Keratinocyte (primary cell): Measurements from ENCODE around the gene EIF3B. TPM values are rescaled to one million over a fixed set of nuclear protein-coding genes. Genes with fewer than 3 reads are reported as not detected.

ENCODE experiments used
- DNase-seq: peaks from one replicate; pipeline ENCODE4 v3.0.0-alpha.2; 2011; ENCODE audit warnings: low read depth, missing footprints, low spot score
- FAIRE-seq: peaks from 2 replicates; lab custom pipeline; 2011; peaks lifted over from hg19 to GRCh38; lab: Jason Lieb, UNC
- H2AFZ ChIP-seq: 2 replicates; pipeline ENCODE4 v1.6.0; 2012; ENCODE audit warnings: low read length, control low read depth, inconsistent platforms; ENCODE audit not compliant: control insufficient read depth
- H3K27ac ChIP-seq: 2 replicates; pipeline ENCODE4 v1.5.1; 2011; ENCODE audit warnings: low read length; ENCODE audit not compliant: control insufficient read depth, insufficient read depth
- H3K27me3 ChIP-seq: 3 replicates; pipeline ENCODE4 v1.6.0; 2011; ENCODE audit warnings: low read length; ENCODE audit not compliant: control insufficient read depth, insufficient read depth; ENCODE audit errors: extremely low read depth
- H3K36me3 ChIP-seq, 2 experiments: 2 replicates in 1 of 2; 3 replicates in 1 of 2; pipeline ENCODE4 v1.5.1; 2011; ENCODE audit warnings: low read length in 2 of 2, mild to moderate bottlenecking in 1 of 2; ENCODE audit not compliant: control insufficient read depth in 2 of 2, insufficient read depth in 2 of 2; ENCODE audit errors: extremely low read depth in 1 of 2
- H3K4me1 ChIP-seq: 3 replicates; pipeline ENCODE4 v1.5.1; 2011; ENCODE audit warnings: low read length; ENCODE audit not compliant: control insufficient read depth, insufficient read depth; ENCODE audit errors: extremely low read depth
- H3K4me2 ChIP-seq: 3 replicates; pipeline ENCODE4 v1.6.0; 2011; ENCODE audit warnings: low read depth, low read length; ENCODE audit not compliant: control insufficient read depth, insufficient read depth; ENCODE audit errors: extremely low read depth
- H3K4me3 ChIP-seq, 3 experiments: fragments of 200-600 bp in 1 of 3; sonication (generic) in 1 of 3; 2 replicates in 2 of 3; 3 replicates in 1 of 3; pipeline ENCODE4 v1.5.1; 2011 to 2016; ENCODE audit warnings: low read length in 3 of 3, mild to moderate bottlenecking in 3 of 3, control low read depth in 2 of 3, inconsistent platforms in 1 of 3, low read depth in 1 of 3, mixed read lengths in 1 of 3, mixed run types in 1 of 3, moderate library complexity in 1 of 3; ENCODE audit not compliant: control insufficient read depth in 2 of 3, insufficient read depth in 2 of 3; ENCODE audit errors: extremely low read depth in 1 of 3
- H3K79me2 ChIP-seq: 2 replicates; pipeline ENCODE4 v1.6.0; 2012; ENCODE audit warnings: low read length; ENCODE audit not compliant: control insufficient read depth, insufficient read depth
- H3K9ac ChIP-seq: 3 replicates; pipeline ENCODE4 v1.6.0; 2011; ENCODE audit warnings: low read length; ENCODE audit not compliant: control insufficient read depth, insufficient read depth; ENCODE audit errors: extremely low read depth
- H3K9me1 ChIP-seq: 3 replicates; pipeline ENCODE4 v1.6.0; 2011; ENCODE audit warnings: low read length; ENCODE audit not compliant: control insufficient read depth, insufficient read depth; ENCODE audit errors: extremely low read depth
- H3K9me3 ChIP-seq: 2 replicates; pipeline ENCODE4 v1.5.1; 2012; ENCODE audit warnings: low read depth, low read length; ENCODE audit not compliant: control insufficient read depth
- H4K20me1 ChIP-seq: 3 replicates; pipeline ENCODE4 v1.6.0; 2011; ENCODE audit warnings: low read length; ENCODE audit not compliant: control insufficient read depth, insufficient read depth; ENCODE audit errors: extremely low read depth
- CTCF ChIP-seq, 3 experiments: IDR thresholded peaks in 1 of 3; conservative IDR thresholded peaks in 1 of 3; optimal IDR thresholded peaks in 1 of 3; 2 replicates in 2 of 3; 3 replicates in 1 of 3; pipeline versions ENCODE3 to v1.5.1; 2011; ENCODE audit warnings: low read length in 3 of 3, mild to moderate bottlenecking in 3 of 3, moderate library complexity in 2 of 3, control low read depth in 1 of 3, inconsistent platforms in 1 of 3; ENCODE audit not compliant: insufficient read depth in 2 of 3; ENCODE audit errors: extremely low read depth in 1 of 3
- EZH2 ChIP-seq: IDR thresholded peaks from one replicate; pipeline ENCODE4 v1.6.1; 2012; ENCODE audit warnings: inconsistent platforms, mild to moderate bottlenecking, low read length, moderate library complexity
- dilution Hi-C: fragments of 300-500 bp; cut with MboI; formaldehyde crosslinking; loops from one replicate; pipeline ENCODE4 v1.7.0; 2020; ENCODE audit warnings: low sequenced_read_pairs; ENCODE audit not compliant: extremely low pct_ligation_motif_present
- polyA plus RNA-seq, 5 experiments: library from polyadenylated mRNA; depleted of rRNA in 3 of 5; stranded (reverse) in 3 of 5; stranded (forward) in 1 of 5; unstranded in 1 of 5; fragments of >200 nt; gene quantifications; 1 replicate in 1 of 5; 2 replicates in 3 of 5; 3 replicates in 1 of 5; pipeline versions ENCODE4 v1.2.1 to v1.2.3, GENCODE V29; 2011 to 2012; ENCODE audit warnings: missing spikeins in 2 of 5, low read depth in 1 of 5, low replicate concordance in 1 of 5

Gene EIF3B
- polyA plus RNA-seq, 1 donor (not counting 4 experiments of a cell fraction or from before 2014, with no cell fraction given), result 169 TPM

DNA sequence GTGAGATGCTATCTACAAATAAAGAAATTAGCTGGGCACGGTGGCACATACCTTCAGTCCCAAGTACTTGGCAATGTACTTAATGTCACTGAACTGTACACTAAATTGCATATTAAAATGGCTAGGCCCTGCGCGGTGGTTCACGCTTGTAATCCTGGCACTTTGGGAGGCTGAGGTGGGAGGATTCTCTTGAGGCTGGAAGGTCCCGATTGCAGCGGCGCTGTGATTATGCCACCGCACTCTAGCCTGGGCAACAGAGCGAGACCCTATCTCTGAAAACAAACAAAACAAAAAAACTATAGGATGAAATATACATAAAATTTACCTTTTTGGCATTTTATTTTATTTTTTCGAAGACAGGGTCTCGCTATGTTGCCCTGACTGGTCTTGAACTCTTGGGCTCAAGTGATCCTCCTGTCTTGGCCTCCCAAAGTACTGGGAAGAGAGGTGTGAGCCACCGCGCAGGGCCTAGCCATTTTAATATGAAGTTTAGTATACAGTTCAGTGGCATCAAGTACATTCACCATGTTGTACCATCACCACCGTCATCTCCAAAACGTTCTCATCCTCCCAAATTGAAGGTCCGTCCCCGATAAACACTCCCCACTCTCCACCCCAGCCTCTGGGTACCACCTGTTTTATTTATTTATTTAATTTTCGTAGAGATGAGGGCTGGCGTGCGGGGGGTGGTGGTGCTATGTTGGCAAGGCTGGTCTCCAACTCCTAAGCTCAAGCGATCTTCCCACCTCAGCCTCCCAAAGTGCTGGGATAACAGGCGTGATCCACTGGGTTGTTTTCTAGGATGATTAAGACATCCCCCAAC lies 1.3 kb upstream of the EIF3B start:
- no peaks in the 10 kb centered on the region for H3K27me3 ChIP-seq
- H2AFZ ChIP-seq, result peak overlapping the region; percentile 31
- no peak for TF ChIP-seq CTCF (optimal IDR thresholded peaks at IDR 0.05 in 1 of 3, IDR thresholded peaks at IDR 0.05 in 1 of 3, conservative IDR thresholded peaks at IDR 0.05 in 1 of 3; ENCODE audit: extremely low read depth in 1 of 3, insufficient read depth in 2 of 3, low read length in 3 of 3)
- no peak for TF ChIP-seq EZH2
- peaks cover 7 to 17% of the 10 kb centered on the region in 2 experiments for H3K36me3 ChIP-seq
- peaks cover 41% of the 10 kb centered on the region for H3K79me2 ChIP-seq
- no peaks in the 10 kb centered on the region for H3K9me3 ChIP-seq
- peaks cover 9% of the 10 kb centered on the region for H4K20me1 ChIP-seq
- H3K4me2 ChIP-seq, result peak overlapping the region; percentile 94
- peaks cover 17% of the 10 kb centered on the region for H3K4me1 ChIP-seq
- FAIRE-seq (no peak), DNase-seq (no peak)
- peak overlapping the region; percentile 100 for H3K9ac ChIP-seq
- no peaks in the 10 kb centered on the region for H3K9me1 ChIP-seq
- dilution Hi-C loops, result no loop called here
- peak overlapping the region; percentile 72 to 86 (median 83) for H3K4me3 ChIP-seq
- H3K27ac ChIP-seq, result peak overlapping the region; percentile 100

DNA sequence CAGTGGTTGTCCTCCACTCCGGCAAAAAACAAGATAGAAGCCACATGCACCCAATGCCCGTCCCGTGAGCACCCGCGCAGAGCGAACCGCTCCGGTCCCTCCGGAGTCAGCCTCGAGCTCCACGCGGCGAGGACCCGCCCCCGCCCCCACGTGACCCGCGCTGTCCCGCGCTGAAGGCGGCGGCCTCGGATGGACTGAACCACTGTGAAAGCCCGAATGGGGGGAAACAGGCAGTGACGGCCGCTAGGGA lies 766 bp upstream of the EIF3B start:
- H3K4me3 ChIP-seq, result peak overlapping the region; percentile 72 to 86 (median 83)
- TF ChIP-seq EZH2 (no peak), CTCF (optimal IDR thresholded peaks at IDR 0.05 in 1 of 3, IDR thresholded peaks at IDR 0.05 in 1 of 3, conservative IDR thresholded peaks at IDR 0.05 in 1 of 3; ENCODE audit: extremely low read depth in 1 of 3, insufficient read depth in 2 of 3, low read length in 3 of 3) (no peak)

More for the DNA sequence above, 766 bp upstream of the EIF3B start:
- Histone ChIP-seq H3K27ac (peak overlapping the region; percentile 100), H3K27me3 (no peaks in the 10 kb centered on the region), H3K36me3 (peaks cover 7 to 22% of the 10 kb centered on the region in 2 experiments), H4K20me1 (peaks cover 10% of the 10 kb centered on the region), H3K79me2 (peaks cover 47% of the 10 kb centered on the region), H3K9me3 (no peaks in the 10 kb centered on the region), H2AFZ (peak overlapping the region; percentile 97), H3K9ac (peak overlapping the region; percentile 100), H3K4me2 (peak overlapping the region; percentile 94), H3K4me1 (peaks cover 17% of the 10 kb centered on the region), H3K9me1 (no peaks in the 10 kb centered on the region)
- dilution Hi-C loops, result no loop called here
- FAIRE-seq, result no peak
- no peak for DNase-seq
